Uterus (tissue), 2 donors: ENCODE data around the gene SRGAP2C.
"Not testable (repeated sequence)": the region's sequence is repeated elsewhere in the genome, so short reads cannot be mapped to it uniquely, and the experiment has no call there.

Experiments used
- CTCF ChIP-seq, 4 experiments: fragments of 200-600 bp in 2 of 4; fragments of 450-650 bp in 2 of 4; sonication (generic) in 2 of 4; IDR thresholded peaks; one replicate each; pipeline ENCODE4 v1.5.1; 2016 to 2019; ENCODE audit warnings: antibody characterized with exemption in 4 of 4, mild to moderate bottlenecking in 2 of 4, moderate library complexity in 1 of 4
- POLR2A ChIP-seq, 2 donors: fragments of 450-650 bp; IDR thresholded peaks; one replicate each; pipeline ENCODE4 v1.6.1; 2016; ENCODE audit warnings: antibody characterized with exemption in 2 of 2, mild to moderate bottlenecking in 1 of 2, moderate library complexity in 1 of 2

GRCh38 chr1:121421490-121421889 lies 236.7 kb downstream of the SRGAP2C start:
- not testable (repeated sequence) for TF ChIP-seq CTCF, POLR2A (IDR thresholded peaks at IDR 0.05)
